Lower leg skin (tissue), 4 donors: ENCODE measurements around the gene CCNK. TPM values are rescaled to one million over a fixed set of nuclear protein-coding genes. Genes with fewer than 3 reads are reported as not detected.

Experiments used
- DNase-seq, 2 donors: peaks; one replicate each; pipeline ENCODE4 v3.0.0-alpha.2; 2019; ENCODE audit warnings: low spot score in 2 of 2
- H3K4me3 ChIP-seq: fragments of 200-600 bp; sonication (generic); 2 replicates; pipeline ENCODE4 v1.5.1; 2017; ENCODE audit warnings: mild to moderate bottlenecking, low read depth; ENCODE audit not compliant: poor library complexity, severe bottlenecking
- POLR2A ChIP-seq, 2 donors: fragments of 450-650 bp; IDR thresholded peaks; one replicate each; pipeline ENCODE4 v1.6.1; 2016 to 2017; ENCODE audit warnings: antibody characterized with exemption in 2 of 2, mild to moderate bottlenecking in 1 of 2, moderate library complexity in 1 of 2
- WGBS, 2 donors: methylation state at CpG; one replicate each; pipeline ENCODE4 v1.1.5; 2018; 5-methylcytosine and 5-hydroxymethylcytosine counted together
- intact Hi-C: fragments of 100-400 bp; cut with DNase I; formaldehyde crosslinking; loops from one replicate; pipeline ENCODE4 v1.15.0; 2023; ENCODE audit warnings: low total_unique reads
- total RNA-seq, 4 donors: library from RNA; depleted of rRNA; stranded (reverse); fragments of >200 nt; gene quantifications; one replicate each; pipeline ENCODE4 v1.1.0, GENCODE V29; 2016
- TF ChIP-seq, protein P1 (sequence below), 3 donors: fragments of 450-650 bp; IDR thresholded peaks; one replicate each; pipeline ENCODE4 v1.5.1; 2016; ENCODE audit warnings: antibody characterized with exemption in 3 of 3, mild to moderate bottlenecking in 3 of 3, moderate library complexity in 2 of 3

CCNK gene
- total RNA-seq, 4 donors from 2014 or later: 15.0 to 29.4 (median 25.3) TPM

DNA sequence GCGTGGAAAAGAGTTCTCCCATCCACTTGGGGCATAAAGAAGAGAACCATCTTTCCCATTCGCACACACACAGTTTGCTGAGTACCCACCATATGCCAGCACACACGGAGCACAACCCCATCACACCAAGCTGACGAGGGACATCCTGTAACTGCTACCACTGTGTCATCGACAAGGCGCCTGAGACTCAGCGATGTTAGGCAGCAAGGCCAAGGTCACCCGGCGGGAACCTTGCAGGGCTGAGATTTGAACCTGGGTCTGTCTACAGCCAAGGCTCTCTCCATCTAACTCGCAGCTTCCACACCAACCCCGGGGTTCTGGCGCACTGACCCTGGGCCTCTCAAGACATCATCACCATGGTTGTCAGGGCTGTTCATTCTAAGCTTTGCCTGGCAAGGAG, 62.8 kb downstream of the CCNK start:
- 91% methylated on average over 11 to 12 of the region's 12 CpGs for WGBS, 2 donors
- intact Hi-C loops: no loop called here
- no peak for DNase-seq
- no peak for TF ChIP-seq POLR2A (IDR thresholded peaks at IDR 0.05)
- TF ChIP-seq, protein P1, sequence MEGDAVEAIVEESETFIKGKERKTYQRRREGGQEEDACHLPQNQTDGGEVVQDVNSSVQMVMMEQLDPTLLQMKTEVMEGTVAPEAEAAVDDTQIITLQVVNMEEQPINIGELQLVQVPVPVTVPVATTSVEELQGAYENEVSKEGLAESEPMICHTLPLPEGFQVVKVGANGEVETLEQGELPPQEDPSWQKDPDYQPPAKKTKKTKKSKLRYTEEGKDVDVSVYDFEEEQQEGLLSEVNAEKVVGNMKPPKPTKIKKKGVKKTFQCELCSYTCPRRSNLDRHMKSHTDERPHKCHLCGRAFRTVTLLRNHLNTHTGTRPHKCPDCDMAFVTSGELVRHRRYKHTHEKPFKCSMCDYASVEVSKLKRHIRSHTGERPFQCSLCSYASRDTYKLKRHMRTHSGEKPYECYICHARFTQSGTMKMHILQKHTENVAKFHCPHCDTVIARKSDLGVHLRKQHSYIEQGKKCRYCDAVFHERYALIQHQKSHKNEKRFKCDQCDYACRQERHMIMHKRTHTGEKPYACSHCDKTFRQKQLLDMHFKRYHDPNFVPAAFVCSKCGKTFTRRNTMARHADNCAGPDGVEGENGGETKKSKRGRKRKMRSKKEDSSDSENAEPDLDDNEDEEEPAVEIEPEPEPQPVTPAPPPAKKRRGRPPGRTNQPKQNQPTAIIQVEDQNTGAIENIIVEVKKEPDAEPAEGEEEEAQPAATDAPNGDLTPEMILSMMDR (IDR thresholded peaks at IDR 0.05): no peak
- H3K4me3 ChIP-seq: no peak overlapping the region

DNA sequence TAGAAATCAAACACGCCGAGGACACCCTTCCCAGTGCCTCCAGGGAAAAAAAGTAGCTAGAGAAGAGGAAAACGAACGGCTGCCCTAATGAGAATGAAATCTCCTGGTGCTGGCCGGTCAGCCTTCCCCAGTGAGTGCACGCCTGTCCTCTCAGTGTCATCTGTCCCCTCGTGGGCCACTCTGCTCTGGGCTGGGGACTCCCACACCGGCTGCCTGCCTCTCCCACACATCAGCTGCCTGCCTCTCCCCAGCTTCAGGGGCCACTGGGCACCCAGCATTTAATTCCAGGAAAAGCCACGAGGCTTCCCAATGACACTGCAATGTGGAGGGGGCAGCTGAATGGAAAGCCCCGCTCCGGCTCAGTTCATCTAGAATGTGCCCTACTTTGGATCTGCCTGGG, 63.8 kb downstream of the CCNK start:
- WGBS, 2 donors: 70 to 76% methylated on average over 11 of the region's 11 CpGs
- H3K4me3 ChIP-seq: no peak overlapping the region
- TF ChIP-seq POLR2A (IDR thresholded peaks at IDR 0.05): no peak
- TF ChIP-seq, protein P1 (IDR thresholded peaks at IDR 0.05): no peak
- intact Hi-C loops: no loop called here
- DNase-seq: no peak

DNA sequence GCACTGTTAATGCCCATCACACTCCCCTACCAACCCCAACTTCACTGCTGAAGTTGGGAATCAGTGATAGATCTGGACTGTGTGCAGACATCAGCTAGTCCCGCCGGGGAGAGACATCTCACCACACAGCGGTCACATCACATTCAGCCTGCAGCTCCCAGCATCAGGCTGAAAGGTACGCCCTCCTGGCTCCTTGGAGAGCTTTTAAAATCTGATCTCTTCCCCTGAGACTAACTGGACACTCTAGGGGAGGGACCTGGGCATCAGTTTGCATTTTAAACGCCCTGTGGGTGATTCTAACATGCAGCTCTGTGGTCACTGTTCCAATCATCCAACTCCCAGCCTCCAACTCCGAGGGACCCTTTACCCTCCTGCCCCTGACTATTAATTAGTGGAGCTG, 64.4 kb downstream of the CCNK start:
- TF ChIP-seq POLR2A (IDR thresholded peaks at IDR 0.05): no peak
- TF ChIP-seq, protein P1 (IDR thresholded peaks at IDR 0.05): no peak
- no peak for DNase-seq
- H3K4me3 ChIP-seq: no peak overlapping the region
- intact Hi-C loops: no loop called here
- WGBS, 2 donors: 63 to 70% methylated on average over 6 of the region's 6 CpGs

DNA sequence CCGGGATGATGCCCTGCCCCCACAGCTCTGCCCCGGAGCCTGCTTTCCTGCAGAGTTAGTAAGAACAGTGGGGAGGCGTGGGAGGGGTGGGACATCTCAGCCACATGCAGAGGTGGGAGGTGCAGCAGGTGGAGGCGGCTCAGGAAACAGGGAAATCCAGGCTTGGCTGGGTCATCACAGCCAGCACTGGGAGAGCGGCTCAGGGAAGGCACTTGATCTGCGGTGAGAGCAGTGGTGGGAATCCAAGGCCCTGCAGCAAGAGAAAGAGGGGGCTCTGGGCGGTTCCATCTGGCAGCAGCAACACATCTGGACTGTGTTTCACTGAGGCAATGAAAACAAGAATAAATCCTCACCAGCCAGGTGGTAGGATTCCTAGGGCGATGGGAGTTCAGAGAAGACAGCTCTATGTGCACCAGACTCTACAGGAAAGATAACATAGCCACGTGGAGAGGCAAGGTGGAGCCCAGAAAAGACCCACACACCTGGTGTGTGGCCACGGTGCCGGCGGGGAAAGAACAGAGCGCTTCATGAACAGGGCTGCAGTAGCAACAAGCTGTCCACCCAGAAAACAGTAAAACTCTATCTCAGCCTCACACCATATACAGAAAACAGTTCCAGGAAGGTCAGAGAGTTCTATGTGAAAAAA, 65.1 kb downstream of the CCNK start:
- TF ChIP-seq, protein P1 (IDR thresholded peaks at IDR 0.05): no peak
- no peak for TF ChIP-seq POLR2A (IDR thresholded peaks at IDR 0.05)
- 45 to 47% methylated on average over 13 of the region's 13 CpGs for WGBS, 2 donors
- intact Hi-C loops: no loop called here
- no peak overlapping the region for H3K4me3 ChIP-seq
- DNase-seq: no peak

DNA sequence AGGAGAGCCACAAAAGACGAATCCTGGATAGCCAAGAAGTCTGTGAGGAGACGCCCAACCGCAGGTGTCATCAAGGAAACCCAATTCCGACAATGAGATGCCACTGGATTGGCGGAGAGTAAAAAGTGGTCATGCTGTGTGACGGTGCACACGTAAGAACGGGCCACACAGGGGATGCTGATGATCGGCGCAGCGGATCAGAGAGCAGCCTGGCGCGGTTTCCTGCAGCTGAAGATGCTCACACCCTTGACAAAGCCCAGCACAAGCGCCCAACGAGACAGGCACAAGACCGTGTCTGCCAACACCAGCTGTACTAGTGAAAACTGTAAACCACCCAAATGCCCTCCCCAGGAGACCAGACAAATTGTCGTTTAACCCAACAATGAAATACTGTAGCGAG, 67.0 kb downstream of the CCNK start:
- intact Hi-C loops: no loop called here
- TF ChIP-seq, protein P1 (IDR thresholded peaks at IDR 0.05): no peak
- no peak for TF ChIP-seq POLR2A (IDR thresholded peaks at IDR 0.05)
- no peak overlapping the region for H3K4me3 ChIP-seq
- DNase-seq: no peak
- WGBS, 2 donors: 88 to 91% methylated on average over 18 of the region's 18 CpGs
